Fibroblast of lung (primary cell): Measurements from ENCODE around the gene TKT. TPM values are rescaled to one million over a fixed set of nuclear protein-coding genes. Genes with fewer than 3 reads are reported as not detected.

ENCODE experiments used
- DNase-seq, 2 donors: peaks; one replicate each; pipeline versions ENCODE4 v3.0.0 to v3.0.0-alpha.2; 2010; ENCODE audit warnings: low read depth in 2 of 2
- H2AFZ ChIP-seq: 2 replicates; pipeline ENCODE4 v1.5.1; 2012; ENCODE audit warnings: low read length, control low read depth, inconsistent platforms
- H3K27ac ChIP-seq: 2 replicates; pipeline ENCODE4 v1.5.1; 2011; ENCODE audit warnings: low read length, control low read depth; ENCODE audit not compliant: insufficient read depth
- H3K27me3 ChIP-seq: 2 replicates; pipeline ENCODE4 v1.5.1; 2011; ENCODE audit warnings: mild to moderate bottlenecking, low read length; ENCODE audit not compliant: control insufficient read depth, insufficient read depth
- H3K36me3 ChIP-seq: 2 replicates; pipeline ENCODE4 v1.5.1; 2011; ENCODE audit warnings: low read length; ENCODE audit not compliant: control insufficient read depth, insufficient read depth
- H3K4me1 ChIP-seq: 2 replicates; pipeline ENCODE4 v1.5.1; 2011; ENCODE audit warnings: low read length; ENCODE audit not compliant: control insufficient read depth, insufficient read depth; ENCODE audit errors: extremely low read depth
- H3K4me2 ChIP-seq: 2 replicates; pipeline ENCODE4 v1.5.1; 2011; ENCODE audit warnings: low read length, control low read depth; ENCODE audit not compliant: insufficient read depth; ENCODE audit errors: extremely low read depth
- H3K4me3 ChIP-seq, 4 experiments: fragments of 200-600 bp in 1 of 4; sonication (generic) in 1 of 4; replicated peaks in 1 of 4; 2 replicates each; pipeline ENCODE4 v1.5.1; 2011 to 2016; ENCODE audit warnings: low read length in 4 of 4, low read depth in 3 of 4, mild to moderate bottlenecking in 3 of 4, control low read depth in 2 of 4, inconsistent platforms in 1 of 4, mixed read lengths in 1 of 4; ENCODE audit not compliant: insufficient read depth in 1 of 4; ENCODE audit errors: control extremely low read depth in 1 of 4
- H3K79me2 ChIP-seq: 2 replicates; pipeline ENCODE4 v1.5.1; 2012; ENCODE audit warnings: mild to moderate bottlenecking, low read length, inconsistent platforms; ENCODE audit not compliant: control insufficient read depth, insufficient read depth
- H3K9ac ChIP-seq: 2 replicates; pipeline ENCODE4 v1.5.1; 2011; ENCODE audit warnings: mild to moderate bottlenecking, low read length, control low read depth; ENCODE audit not compliant: insufficient read depth
- H3K9me3 ChIP-seq: 2 replicates; pipeline ENCODE4 v1.5.1; 2012; ENCODE audit warnings: low read depth, low read length; ENCODE audit not compliant: control insufficient read depth, insufficient read depth
- H4K20me1 ChIP-seq: 2 replicates; pipeline ENCODE4 v1.5.1; 2011; ENCODE audit warnings: low read length; ENCODE audit not compliant: control insufficient read depth, insufficient read depth; ENCODE audit errors: extremely low read depth
- CTCF ChIP-seq, 2 donors: IDR thresholded peaks in 1 of 2; conservative IDR thresholded peaks in 1 of 2; 1 replicate in 1 of 2; 2 replicates in 1 of 2; pipeline ENCODE4 v1.5.1; 2011 to 2012; ENCODE audit warnings: low read length in 2 of 2, control low read depth in 1 of 2, inconsistent platforms in 1 of 2, low read depth in 1 of 2, mild to moderate bottlenecking in 1 of 2
- EZH2 ChIP-seq: IDR thresholded peaks from 2 replicates; pipeline ENCODE4 v1.5.1; 2012; ENCODE audit warnings: low read length, control low read depth, mild to moderate bottlenecking; ENCODE audit errors: missing control alignments
- polyA plus RNA-seq, 2 donors: library from polyadenylated mRNA; depleted of rRNA in 1 of 2; stranded (reverse) in 1 of 2; unstranded in 1 of 2; fragments of >200 nt; gene quantifications; 2 replicates each; pipeline ENCODE4 v1.2.1, GENCODE V29; 2011 to 2012; ENCODE audit warnings: missing spikeins in 1 of 2
- total RNA-seq: library from RNA; depleted of rRNA; stranded (reverse); fragments of >200 nt; gene quantifications from 2 replicates; pipeline ENCODE4 v1.2.1, GENCODE V29; 2014

The TKT gene
- total and polyA plus RNA-seq, 2 donors (not counting 1 experiment from before 2014, with no cell fraction given) = 163 to 810 TPM

GRCh38 chr3:53286727-53287126 is 30.9 kb upstream of the TKT start:
- H3K4me3 ChIP-seq = no peak overlapping the region
- no peaks in the 10 kb centered on the region for H3K4me1 ChIP-seq
- H3K36me3 ChIP-seq = peaks cover 3% of the 10 kb centered on the region
- H3K9ac ChIP-seq = no peak overlapping the region
- no peak overlapping the region for H3K27ac ChIP-seq
- no peak for DNase-seq
- no peaks in the 10 kb centered on the region for H4K20me1 ChIP-seq
- no peak overlapping the region for H3K4me2 ChIP-seq
- H3K9me3 ChIP-seq = no peaks in the 10 kb centered on the region
- TF ChIP-seq EZH2 = no peak
- no peak for TF ChIP-seq CTCF (conservative IDR thresholded peaks at IDR 0.05 in 1 of 2, IDR thresholded peaks at IDR 0.05 in 1 of 2; ENCODE audit: low read depth in 1 of 2, low read length in 2 of 2)
- no peaks in the 10 kb centered on the region for H3K79me2 ChIP-seq
- no peak overlapping the region for H2AFZ ChIP-seq
- H3K27me3 ChIP-seq = no peaks in the 10 kb centered on the region

- no peak for TF ChIP-seq CTCF (conservative IDR thresholded peaks at IDR 0.05 in 1 of 2, IDR thresholded peaks at IDR 0.05 in 1 of 2; ENCODE audit: low read depth in 1 of 2, low read length in 2 of 2)
- no peaks in the 10 kb centered on the region for H3K4me1 ChIP-seq
- no peaks in the 10 kb centered on the region for H3K27me3 ChIP-seq
- H3K4me2 ChIP-seq = no peak overlapping the region
- no peaks in the 10 kb centered on the region for H4K20me1 ChIP-seq
- no peak overlapping the region for H3K9ac ChIP-seq
- DNase-seq = no peak
- no peaks in the 10 kb centered on the region for H3K9me3 ChIP-seq
- no peak overlapping the region for H3K4me3 ChIP-seq
- H2AFZ ChIP-seq = no peak overlapping the region
- H3K27ac ChIP-seq = no peak overlapping the region
- peaks cover 3% of the 10 kb centered on the region for H3K36me3 ChIP-seq
- no peaks in the 10 kb centered on the region for H3K79me2 ChIP-seq
Measured at GRCh38 chr3:53282581-53282980, 26.8 kb upstream of the TKT start.

GRCh38 chr3:53278667-53279066 is 22.8 kb upstream of the TKT start:
- no peaks in the 10 kb centered on the region for H4K20me1 ChIP-seq
- H3K27me3 ChIP-seq = no peaks in the 10 kb centered on the region
- H3K36me3 ChIP-seq = no peaks in the 10 kb centered on the region
- no peak overlapping the region for H3K4me2 ChIP-seq
- H3K9me3 ChIP-seq = no peaks in the 10 kb centered on the region
- H2AFZ ChIP-seq = no peak overlapping the region
- H3K4me1 ChIP-seq = no peaks in the 10 kb centered on the region
- no peak overlapping the region for H3K27ac ChIP-seq
- no peak overlapping the region for H3K4me3 ChIP-seq
- no peak overlapping the region for H3K9ac ChIP-seq
- DNase-seq = no peak
- no peaks in the 10 kb centered on the region for H3K79me2 ChIP-seq
- TF ChIP-seq CTCF (conservative IDR thresholded peaks at IDR 0.05 in 1 of 2, IDR thresholded peaks at IDR 0.05 in 1 of 2; ENCODE audit: low read depth in 1 of 2, low read length in 2 of 2) (no peak), EZH2 (no peak)
